Tibial nerve (tissue), 4 donors: Measurements from ENCODE around the gene MYOD1.

ENCODE experiments used
- CTCF ChIP-seq, 5 experiments: fragments of 200-600 bp in 3 of 5; fragments of 450-650 bp in 2 of 5; sonication (generic) in 3 of 5; IDR thresholded peaks; one replicate each; pipeline ENCODE4 v1.5.1; 2016 to 2019; ENCODE audit warnings: antibody characterized with exemption in 5 of 5, mild to moderate bottlenecking in 3 of 5, moderate library complexity in 2 of 5
- EP300 ChIP-seq, 2 donors: sonication (generic); formaldehyde crosslinking; IDR thresholded peaks; one replicate each; pipeline ENCODE4 v1.6.1; 2017; ENCODE audit warnings: antibody characterized with exemption in 2 of 2, mild to moderate bottlenecking in 1 of 2
- POLR2A ChIP-seq, 2 donors: fragments of 450-650 bp; IDR thresholded peaks; one replicate each; pipeline ENCODE4 v1.6.1; 2017; ENCODE audit warnings: antibody characterized with exemption in 2 of 2, mild to moderate bottlenecking in 2 of 2, moderate library complexity in 2 of 2

DNA sequence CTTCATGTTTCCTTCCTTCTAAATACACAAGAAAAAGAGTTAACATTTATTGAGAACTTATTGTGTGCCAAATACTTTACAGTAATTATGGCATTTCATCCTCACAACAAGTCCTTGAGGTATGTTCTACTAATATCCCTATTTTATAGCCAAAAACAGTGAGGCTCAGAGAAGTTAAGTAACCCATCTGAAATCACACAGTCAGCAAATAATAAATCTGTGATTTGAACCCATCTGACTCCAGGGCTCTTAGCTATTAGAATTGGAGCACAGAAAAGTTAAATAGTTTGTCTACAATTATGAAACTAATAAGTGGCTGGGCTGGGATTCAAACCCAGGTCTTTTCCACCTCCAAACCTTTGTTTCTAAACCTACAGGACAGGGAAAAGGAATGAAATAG is 36.5 kb upstream of the MYOD1 start:
- TF ChIP-seq POLR2A (IDR thresholded peaks at IDR 0.05) (no peak), CTCF (IDR thresholded peaks at IDR 0.05) (no peak), EP300 (IDR thresholded peaks at IDR 0.05) (no peak)
